MCF 10A (cell line): Measurements from ENCODE around the gene IRAK2. TPM values are rescaled to one million over a fixed set of nuclear protein-coding genes. Genes with fewer than 3 reads are reported as not detected.

Source experiments
- BruUV-seq: library from RNA; stranded (reverse); fragments of 400-500 nt; replicated peaks from 2 replicates; lab custom pipeline; 2021; lab: Mats Ljungman, UMichigan
- CTCF ChIA-PET: fragments of 300-600 bp; sonication (Branson Sonifier 250); formaldehyde crosslinking; extraction: SDS; loops from one replicate; lab custom pipeline; 2021; ENCODE audit warnings: antibody characterized with exemption, inconsistent platforms; lab: Yijun Ruan, JAX
- POLR2A ChIA-PET: fragments of 300-600, 350-650 bp; sonication (Branson Sonifier 250); formaldehyde crosslinking; extraction: SDS; loops from one replicate; lab custom pipeline; 2020; ENCODE audit warnings: antibody characterized with exemption, inconsistent platforms; lab: Yijun Ruan, JAX
- DNase-seq: peaks from one replicate; pipeline ENCODE4 v3.0.0-alpha.2; 2018; ENCODE audit not compliant: unreplicated experiment
- H3K27ac Mint-ChIP-seq: one replicate; pipeline ENCODE4 v1.8.0; 2022; ENCODE audit warnings: mild to moderate bottlenecking, low read depth, mixed read lengths; ENCODE audit not compliant: unreplicated experiment
- H3K27me3 Mint-ChIP-seq: one replicate; pipeline ENCODE4 v1.8.0; 2022; ENCODE audit warnings: mixed read lengths; ENCODE audit not compliant: insufficient read depth, unreplicated experiment
- H3K36me3 Mint-ChIP-seq: one replicate; pipeline ENCODE4 v1.8.0; 2022; ENCODE audit warnings: mild to moderate bottlenecking, moderate library complexity, mixed read lengths; ENCODE audit not compliant: insufficient read depth, unreplicated experiment
- H3K4me1 Mint-ChIP-seq: one replicate; pipeline ENCODE4 v1.8.0; 2022; ENCODE audit warnings: mixed read lengths; ENCODE audit not compliant: insufficient read depth, unreplicated experiment
- H3K4me3 Mint-ChIP-seq: one replicate; pipeline ENCODE4 v1.8.0; 2022; ENCODE audit warnings: mild to moderate bottlenecking, moderate library complexity, mixed read lengths; ENCODE audit not compliant: unreplicated experiment
- H3K9me3 Mint-ChIP-seq: one replicate; pipeline ENCODE4 v1.8.0; 2022; ENCODE audit warnings: mixed read lengths; ENCODE audit not compliant: unreplicated experiment
- intact Hi-C: fragments of 100-400 bp; cut with micrococcal nuclease; formaldehyde crosslinking; loops from 2 replicates; pipeline ENCODE4 v1.14.1; 2022
- total RNA-seq: library from RNA; stranded (reverse); gene quantifications from 2 replicates; pipeline ENCODE4 v1.2.3, GENCODE V29; 2022
- TF ChIP-seq, protein P1 (sequence below): fragments of 200-600 bp; IDR thresholded peaks from one replicate; pipeline ENCODE4 v1.8.0; 2022; ENCODE audit warnings: antibody characterized with exemption, mild to moderate bottlenecking; ENCODE audit not compliant: unreplicated experiment

IRAK2 gene
- total RNA-seq, 1 experiment from 2014 or later: 6.0 TPM

DNA sequence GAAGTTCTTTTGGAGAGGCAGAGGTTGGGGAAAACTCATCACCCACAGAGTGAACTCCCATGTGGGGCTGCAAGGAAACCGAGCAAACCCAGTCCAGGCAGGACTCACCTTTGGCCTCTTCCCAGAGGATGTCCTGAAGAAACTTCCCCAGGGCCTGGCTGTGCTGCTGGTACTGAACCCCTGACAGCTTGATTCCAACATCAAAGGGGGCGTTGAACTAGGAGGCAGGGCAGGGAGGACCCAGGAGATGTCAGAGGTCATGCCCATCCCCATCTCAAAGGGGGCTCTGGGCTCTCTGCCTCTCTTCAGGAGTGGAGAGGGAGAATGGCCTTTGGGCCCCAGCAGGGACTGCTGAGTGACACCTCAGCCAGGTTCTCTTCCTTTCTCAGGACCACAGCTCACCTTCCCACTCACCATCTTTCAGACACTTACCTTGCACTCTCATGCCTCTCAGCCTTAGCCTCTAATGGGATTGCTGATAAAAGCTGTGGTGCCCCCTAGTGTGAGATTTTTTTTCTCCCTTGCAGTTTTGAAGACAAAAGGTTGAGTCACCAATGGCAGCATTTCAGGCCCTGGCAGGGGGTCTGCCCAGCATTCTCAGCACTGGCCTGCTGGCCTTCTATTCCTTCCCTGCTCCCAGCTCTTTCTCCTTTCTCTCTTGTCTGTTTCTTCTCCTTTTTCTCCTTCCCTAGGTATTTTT lies 122.0 kb downstream of the IRAK2 start:
- Mint-ChIP-seq H3K27ac (no peak overlapping the region), H3K4me3 (no peak overlapping the region), H3K36me3 (peaks cover 59% of the 10 kb centered on the region), H3K9me3 (no peaks in the 10 kb centered on the region), H3K4me1 (no peaks in the 10 kb centered on the region), H3K27me3 (no peaks in the 10 kb centered on the region)
- BruUV-seq: no TSS peak
- TF ChIP-seq, protein P1, sequence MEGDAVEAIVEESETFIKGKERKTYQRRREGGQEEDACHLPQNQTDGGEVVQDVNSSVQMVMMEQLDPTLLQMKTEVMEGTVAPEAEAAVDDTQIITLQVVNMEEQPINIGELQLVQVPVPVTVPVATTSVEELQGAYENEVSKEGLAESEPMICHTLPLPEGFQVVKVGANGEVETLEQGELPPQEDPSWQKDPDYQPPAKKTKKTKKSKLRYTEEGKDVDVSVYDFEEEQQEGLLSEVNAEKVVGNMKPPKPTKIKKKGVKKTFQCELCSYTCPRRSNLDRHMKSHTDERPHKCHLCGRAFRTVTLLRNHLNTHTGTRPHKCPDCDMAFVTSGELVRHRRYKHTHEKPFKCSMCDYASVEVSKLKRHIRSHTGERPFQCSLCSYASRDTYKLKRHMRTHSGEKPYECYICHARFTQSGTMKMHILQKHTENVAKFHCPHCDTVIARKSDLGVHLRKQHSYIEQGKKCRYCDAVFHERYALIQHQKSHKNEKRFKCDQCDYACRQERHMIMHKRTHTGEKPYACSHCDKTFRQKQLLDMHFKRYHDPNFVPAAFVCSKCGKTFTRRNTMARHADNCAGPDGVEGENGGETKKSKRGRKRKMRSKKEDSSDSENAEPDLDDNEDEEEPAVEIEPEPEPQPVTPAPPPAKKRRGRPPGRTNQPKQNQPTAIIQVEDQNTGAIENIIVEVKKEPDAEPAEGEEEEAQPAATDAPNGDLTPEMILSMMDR: peak; percentile 53
- POLR2A ChIA-PET: interaction anchor here (0.7 kb wide), 1 partner anchor 561 kb away, joined by 3 read pairs; no protein-coding TSS in a partner anchor
- intact Hi-C loops: loop anchor here (1.0 to 10.0 kb wide), 3 partner anchors 340 to 570 kb away; partner anchors contain the start of gene RPUSD3
- peak; percentile 83 for DNase-seq
- CTCF ChIA-PET: interaction anchor here (0.5 to 2.3 kb wide), 14 partner anchors 14 to 543 kb away, joined by 3 to 9 read pairs (median 3); no protein-coding TSS in a partner anchor

- TF ChIP-seq, protein P1: no peak
- POLR2A ChIA-PET: interaction anchor here (0.6 kb wide), 1 partner anchor 14 kb away, joined by 3 read pairs; no protein-coding TSS in a partner anchor
- intact Hi-C loops: loop anchor here (1.0 to 10.0 kb wide), 3 partner anchors 341 to 572 kb away; partner anchors contain the start of gene RPUSD3
- peaks cover 5% of the 10 kb centered on the region for H3K4me1 Mint-ChIP-seq
- no peak for DNase-seq
- peaks cover 46% of the 10 kb centered on the region for H3K36me3 Mint-ChIP-seq
- H3K4me3 Mint-ChIP-seq: no peak overlapping the region
- CTCF ChIA-PET: interaction anchor here (0.6 to 2.3 kb wide), 3 partner anchors 19 to 213 kb away, joined by 3 to 9 read pairs (median 4); no protein-coding TSS in a partner anchor
- no peaks in the 10 kb centered on the region for H3K27me3 Mint-ChIP-seq
- BruUV-seq: no TSS peak
- no peaks in the 10 kb centered on the region for H3K9me3 Mint-ChIP-seq
- no peak overlapping the region for H3K27ac Mint-ChIP-seq
Observed at GRCh38 chr3:10287936-10288574, 123.3 kb downstream of the IRAK2 start.

DNA sequence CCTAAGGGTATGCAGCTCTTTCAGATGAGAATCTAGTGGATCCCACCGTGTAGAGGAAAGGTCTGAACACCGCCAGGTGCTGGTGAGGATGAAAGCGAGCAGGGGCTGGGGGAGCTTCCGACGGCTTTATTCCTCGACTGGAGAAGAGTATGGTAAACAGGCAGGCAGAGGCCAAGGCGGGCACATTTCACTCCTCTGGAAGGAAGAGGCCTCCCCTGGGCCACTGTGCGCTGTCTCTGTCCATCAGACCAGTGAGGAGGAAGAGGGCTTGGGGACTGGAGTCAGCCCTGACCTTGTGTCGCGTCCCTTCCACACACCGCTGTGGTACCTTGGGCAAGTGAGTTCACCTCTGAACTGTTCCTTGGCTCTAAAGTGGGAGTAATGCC lies 123.8 kb downstream of the IRAK2 start:
- Mint-ChIP-seq H3K27ac (no peak overlapping the region), H3K4me1 (peaks cover 5% of the 10 kb centered on the region), H3K27me3 (no peaks in the 10 kb centered on the region), H3K4me3 (no peak overlapping the region), H3K36me3 (peaks cover 41% of the 10 kb centered on the region), H3K9me3 (no peaks in the 10 kb centered on the region)
- no TSS peak for BruUV-seq
- DNase-seq: no peak
- intact Hi-C loops: loop anchor here (10.0 kb wide), 1 partner anchor 444 kb away; the partner anchor contains the start of gene RPUSD3
- CTCF ChIA-PET: interaction anchor here (2.3 kb wide), 1 partner anchor 20 kb away, joined by 9 read pairs; no protein-coding TSS in a partner anchor
- TF ChIP-seq, protein P1: no peak
- POLR2A ChIA-PET: interaction anchor here (0.6 kb wide), 1 partner anchor 14 kb away, joined by 3 read pairs; no protein-coding TSS in a partner anchor

GRCh38 chr3:10289077-10289476 lies 124.4 kb downstream of the IRAK2 start:
- Mint-ChIP-seq H3K9me3 (no peaks in the 10 kb centered on the region), H3K4me1 (peaks cover 5% of the 10 kb centered on the region), H3K27ac (no peak overlapping the region), H3K27me3 (no peaks in the 10 kb centered on the region), H3K4me3 (no peak overlapping the region), H3K36me3 (peaks cover 40% of the 10 kb centered on the region)
- no TSS peak for BruUV-seq
- TF ChIP-seq, protein P1: no peak
- ChIA-PET POLR2A (no interaction called here), CTCF (no interaction called here)
- intact Hi-C loops: loop anchor here (10.0 kb wide), 1 partner anchor 444 kb away; the partner anchor contains the start of gene RPUSD3
- no peak for DNase-seq
